ENCODE measurements around the gene C6orf89. TPM values are rescaled to one million over a fixed set of nuclear protein-coding genes. Genes with fewer than 3 reads are reported as not detected.

C6orf89 gene
- total RNA-seq, 2 experiments from 2014 or later = 24.7 to 29.8 TPM

- Mint-ChIP-seq H3K27ac (no peak overlapping the region), H3K4me3 (no peak overlapping the region), H3K4me1 (ENCODE audit: low read depth) (peaks cover 31% of the 10 kb centered on the region), H3K27me3 (no peaks in the 10 kb centered on the region), H3K9me3 (no peaks in the 10 kb centered on the region), H3K36me3 (ENCODE audit: low read depth) (no peaks in the 10 kb centered on the region)
- POLR2A ChIA-PET = no interaction called here
- DNase-seq = no peak
- CTCF ChIA-PET = interaction anchor here (3.6 kb wide), 1 partner anchor 72 kb away, joined by 15 read pairs; the partner anchor contains the start of gene C6orf89
- no peak for TF ChIP-seq CTCF (IDR thresholded peaks at IDR 0.05)
- no peak for ATAC-seq
- intact Hi-C loops (cut with micrococcal nuclease) = no loop called here
Observed at GRCh38 chr6:36957773-36958271, 72.1 kb downstream of the C6orf89 start.

GRCh38 chr6:36958775-36959554 lies 73.2 kb downstream of the C6orf89 start:
- ChIA-PET CTCF (no interaction called here), POLR2A (no interaction called here)
- no peak overlapping the region for H3K27ac Mint-ChIP-seq
- TF ChIP-seq CTCF (IDR thresholded peaks at IDR 0.05) = no peak
- H3K4me1 Mint-ChIP-seq (ENCODE audit: low read depth) = peaks cover 36% of the 10 kb centered on the region
- intact Hi-C loops (cut with micrococcal nuclease) = no loop called here
- H3K4me3 Mint-ChIP-seq = no peak overlapping the region
- ATAC-seq (no peak), DNase-seq (no peak)
- H3K9me3 Mint-ChIP-seq = no peaks in the 10 kb centered on the region
- no peaks in the 10 kb centered on the region for H3K36me3 Mint-ChIP-seq (ENCODE audit: low read depth)
- no peaks in the 10 kb centered on the region for H3K27me3 Mint-ChIP-seq

GRCh38 chr6:36959555-36960250 lies 74.0 kb downstream of the C6orf89 start:
- H3K27me3 Mint-ChIP-seq = no peaks in the 10 kb centered on the region
- H3K4me3 Mint-ChIP-seq = no peak overlapping the region
- TF ChIP-seq CTCF (IDR thresholded peaks at IDR 0.05) = no peak
- no peak for ATAC-seq
- no peak overlapping the region for H3K27ac Mint-ChIP-seq
- H3K9me3 Mint-ChIP-seq = no peaks in the 10 kb centered on the region
- no peak for DNase-seq
- peaks cover 33% of the 10 kb centered on the region for H3K4me1 Mint-ChIP-seq (ENCODE audit: low read depth)
- intact Hi-C loops (cut with micrococcal nuclease) = no loop called here
- ChIA-PET POLR2A (no interaction called here), CTCF (no interaction called here)
- no peaks in the 10 kb centered on the region for H3K36me3 Mint-ChIP-seq (ENCODE audit: low read depth)

GRCh38 chr6:36961441-36962435 lies 76.0 kb downstream of the C6orf89 start:
- H3K4me1 Mint-ChIP-seq (ENCODE audit: low read depth) = peaks cover 25% of the 10 kb centered on the region
- ChIA-PET POLR2A (interaction anchor here (1.2 kb wide), 1 partner anchor 76 kb away, joined by 3 read pairs; no protein-coding TSS in a partner anchor), CTCF (interaction anchor here (1.0 kb wide), 1 partner anchor 18 kb away, joined by 3 read pairs; no protein-coding TSS in a partner anchor)
- H3K36me3 Mint-ChIP-seq (ENCODE audit: low read depth) = no peaks in the 10 kb centered on the region
- intact Hi-C loops (cut with micrococcal nuclease) = no loop called here
- H3K9me3 Mint-ChIP-seq = no peaks in the 10 kb centered on the region
- no peaks in the 10 kb centered on the region for H3K27me3 Mint-ChIP-seq
- ATAC-seq (no peak), DNase-seq (no peak)
- H3K4me3 Mint-ChIP-seq = no peak overlapping the region
- H3K27ac Mint-ChIP-seq = no peak overlapping the region
- no peak for TF ChIP-seq CTCF (IDR thresholded peaks at IDR 0.05)

Data from activated CD8-positive, alpha-beta T cell treated with anti-CD3 and anti-CD28 coated beads for 36 hours (primary cell).